Endodermal cell (in vitro differentiated cells): Measurements from ENCODE around the gene GNG12. TPM values are rescaled to one million over a fixed set of nuclear protein-coding genes. Genes with fewer than 3 reads are reported as not detected.

Source experiments
- DNase-seq: peaks from one replicate; pipeline ENCODE4 v3.0.0-alpha.2; 2017
- H3K27ac ChIP-seq: 2 replicates; pipeline ENCODE4 v1.5.1; 2013; ENCODE audit warnings: mild to moderate bottlenecking, low read depth, low read length, moderate library complexity
- H3K27me3 ChIP-seq: 2 replicates; pipeline ENCODE4 v1.6.1; 2013; ENCODE audit warnings: mild to moderate bottlenecking, low read length, moderate library complexity; ENCODE audit not compliant: insufficient read depth, control insufficient read depth, poor library complexity, severe bottlenecking
- H3K36me3 ChIP-seq: 2 replicates; pipeline ENCODE4 v1.7.0; 2013; ENCODE audit warnings: mild to moderate bottlenecking, low read length, moderate library complexity; ENCODE audit not compliant: control insufficient read depth, insufficient read depth
- H3K4me1 ChIP-seq: one replicate; pipeline ENCODE4 v1.7.0; 2013; ENCODE audit warnings: low read length; ENCODE audit not compliant: control insufficient read depth, insufficient read depth
- H3K4me3 ChIP-seq: 2 replicates; pipeline ENCODE4 v1.5.1; 2013; ENCODE audit warnings: mild to moderate bottlenecking, low read length, moderate library complexity
- H3K9ac ChIP-seq: 2 replicates; pipeline ENCODE4 v1.6.1; 2013; ENCODE audit warnings: mild to moderate bottlenecking, low read length, moderate library complexity; ENCODE audit not compliant: poor library complexity, severe bottlenecking; ENCODE audit errors: extremely low read depth
- H3K9me3 ChIP-seq: 2 replicates; pipeline ENCODE4 v1.6.1; 2013; ENCODE audit warnings: mild to moderate bottlenecking, low read length, moderate library complexity; ENCODE audit not compliant: control insufficient read depth
- H3K27ac Mint-ChIP-seq: 2 replicates; pipeline ENCODE4 v1.8.0; 2020; ENCODE audit warnings: mixed read lengths
- H3K27me3 Mint-ChIP-seq: 2 replicates; pipeline ENCODE4 v1.8.0; 2021; ENCODE audit warnings: mild to moderate bottlenecking, mixed read lengths; ENCODE audit not compliant: insufficient read depth
- H3K36me3 Mint-ChIP-seq: 2 replicates; pipeline ENCODE4 v1.8.0; 2020; ENCODE audit warnings: low read depth, mixed read lengths
- H3K4me1 Mint-ChIP-seq: 2 replicates; pipeline ENCODE4 v1.8.0; 2020; ENCODE audit warnings: mixed read lengths
- H3K4me3 Mint-ChIP-seq: 2 replicates; pipeline ENCODE4 v1.8.0; 2020; ENCODE audit warnings: mild to moderate bottlenecking, moderate library complexity, mixed read lengths
- H3K9me3 Mint-ChIP-seq: 2 replicates; pipeline ENCODE4 v1.8.0; 2020; ENCODE audit warnings: mild to moderate bottlenecking, mixed read lengths
- CTCF ChIP-seq: fragments of 200-600 bp; sonication (generic); conservative IDR thresholded peaks from 2 replicates; pipeline ENCODE4 v1.5.0; 2021; ENCODE audit warnings: antibody characterized with exemption, mild to moderate bottlenecking
- WGBS, 2 experiments: methylation state at CpG; one replicate each; pipeline versions ENCODE4 v1.1.5 to v1.1.7; 2013; ENCODE audit warnings: missing lambda C conversion rate in 2 of 2, mixed read lengths in 1 of 2; ENCODE audit not compliant: insufficient coverage in 1 of 2, insufficient read length in 1 of 2; 5-methylcytosine and 5-hydroxymethylcytosine counted together
- total RNA-seq, 2 donors: library from RNA; stranded (reverse); fragmentation: NEBNext Ultra II Directional in 1 of 2; extraction: Animal tissue kit (Norgen Biotek cat#: 25700) in 1 of 2; gene quantifications; 2 replicates in 1 of 2; 3 replicates in 1 of 2; pipeline ENCODE4 v1.2.1, GENCODE V29; 2021

The GNG12 gene
- total RNA-seq, 2 donors from 2014 or later: 7.7 to 9.2 TPM

- Mint-ChIP-seq H3K27me3 (peaks cover 6% of the 10 kb centered on the region), H3K4me1 (peaks cover 13% of the 10 kb centered on the region), H3K4me3 (no peak overlapping the region), H3K9me3 (no peaks in the 10 kb centered on the region), H3K36me3 (no peaks in the 10 kb centered on the region), H3K27ac (no peak overlapping the region)
- Histone ChIP-seq H3K27ac (no peak overlapping the region), H3K4me1 (no peaks in the 10 kb centered on the region), H3K27me3 (peaks cover under 1% of the 10 kb centered on the region), H3K9ac (no peak overlapping the region), H3K9me3 (no peaks in the 10 kb centered on the region), H3K36me3 (no peaks in the 10 kb centered on the region), H3K4me3 (no peak overlapping the region)
- 89 to 94% methylated on average over 4 of the region's 4 CpGs for WGBS, 2 experiments
- TF ChIP-seq CTCF: no peak
- no peak for DNase-seq
Measured at GRCh38 chr1:67825591-67825990, 7.7 kb downstream of the GNG12 start.

- Histone ChIP-seq H3K4me1 (no peaks in the 10 kb centered on the region), H3K9ac (no peak overlapping the region), H3K27ac (no peak overlapping the region), H3K36me3 (no peaks in the 10 kb centered on the region), H3K27me3 (no peaks in the 10 kb centered on the region), H3K4me3 (no peak overlapping the region), H3K9me3 (no peaks in the 10 kb centered on the region)
- no peak for TF ChIP-seq CTCF
- WGBS, 2 experiments: 86 to 100% methylated on average over 1 of the region's 1 CpG
- Mint-ChIP-seq H3K27me3 (no peaks in the 10 kb centered on the region), H3K27ac (no peak overlapping the region), H3K9me3 (no peaks in the 10 kb centered on the region), H3K4me1 (peaks cover 13% of the 10 kb centered on the region), H3K36me3 (no peaks in the 10 kb centered on the region), H3K4me3 (no peak overlapping the region)
- no peak for DNase-seq
Measured at GRCh38 chr1:67824766-67825165, 8.5 kb downstream of the GNG12 start.

GRCh38 chr1:67823615-67824014 lies 9.7 kb downstream of the GNG12 start:
- Mint-ChIP-seq H3K36me3 (no peaks in the 10 kb centered on the region), H3K4me3 (no peak overlapping the region), H3K27me3 (no peaks in the 10 kb centered on the region), H3K9me3 (no peaks in the 10 kb centered on the region), H3K27ac (no peak overlapping the region), H3K4me1 (peaks cover 16% of the 10 kb centered on the region)
- TF ChIP-seq CTCF: no peak
- Histone ChIP-seq H3K27ac (no peak overlapping the region), H3K4me3 (no peak overlapping the region), H3K27me3 (no peaks in the 10 kb centered on the region), H3K36me3 (no peaks in the 10 kb centered on the region), H3K4me1 (no peaks in the 10 kb centered on the region), H3K9me3 (no peaks in the 10 kb centered on the region), H3K9ac (no peak overlapping the region)
- no peak for DNase-seq
- 95 to 98% methylated on average over 4 of the region's 4 CpGs for WGBS, 2 experiments
